Hepatic stellate cell (primary cell): ENCODE results near the gene ZNHIT6.

ENCODE experiments used
- DNase-seq: peaks from one replicate; pipeline ENCODE4 v3.0.0; 2011; ENCODE audit warnings: low spot score

ZNHIT6 gene

GRCh38 chr1:85616736-85617135, 91.5 kb downstream of the ZNHIT6 start:
- DNase-seq: no peak

GRCh38 chr1:85616364-85616705, 91.9 kb downstream of the ZNHIT6 start:
- no peak for DNase-seq

DNA sequence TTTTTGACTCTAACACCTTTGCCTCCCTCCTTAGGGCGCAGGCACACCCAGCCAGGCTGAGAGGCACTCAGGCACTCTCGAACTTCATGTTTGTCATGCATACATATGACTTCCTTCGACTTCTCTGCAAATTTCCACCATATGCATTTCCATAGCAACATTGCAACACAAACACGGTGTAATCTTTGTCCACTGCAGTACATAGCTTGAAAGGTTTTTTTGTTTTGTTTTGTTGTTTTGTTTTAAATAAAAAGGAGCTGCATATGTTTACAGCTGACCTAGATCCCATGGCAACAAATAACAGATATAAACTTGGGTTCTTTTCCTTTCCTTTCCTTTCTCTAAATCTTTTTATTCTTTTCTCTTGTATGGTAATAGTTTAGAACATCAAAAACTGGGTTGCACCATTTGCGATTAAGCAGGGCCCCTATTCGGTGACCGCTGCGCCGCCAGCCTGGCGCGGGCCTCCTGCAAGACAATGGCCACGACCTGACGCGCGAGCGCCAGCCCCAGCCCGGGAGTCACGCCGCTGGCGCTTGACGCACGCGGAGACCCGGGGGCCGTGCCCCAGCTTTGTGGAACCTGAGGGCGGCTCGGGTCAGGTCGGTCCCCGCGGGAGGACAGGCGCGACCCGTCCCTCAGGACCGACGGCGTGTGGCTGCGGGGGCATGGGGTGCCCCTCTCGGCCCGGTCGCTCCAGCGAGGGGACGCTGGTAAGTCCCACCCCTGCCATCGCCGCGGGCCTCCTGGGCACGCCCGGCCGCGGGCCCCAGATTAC, 92.5 kb downstream of the ZNHIT6 start:
- DNase-seq: no peak

DNA sequence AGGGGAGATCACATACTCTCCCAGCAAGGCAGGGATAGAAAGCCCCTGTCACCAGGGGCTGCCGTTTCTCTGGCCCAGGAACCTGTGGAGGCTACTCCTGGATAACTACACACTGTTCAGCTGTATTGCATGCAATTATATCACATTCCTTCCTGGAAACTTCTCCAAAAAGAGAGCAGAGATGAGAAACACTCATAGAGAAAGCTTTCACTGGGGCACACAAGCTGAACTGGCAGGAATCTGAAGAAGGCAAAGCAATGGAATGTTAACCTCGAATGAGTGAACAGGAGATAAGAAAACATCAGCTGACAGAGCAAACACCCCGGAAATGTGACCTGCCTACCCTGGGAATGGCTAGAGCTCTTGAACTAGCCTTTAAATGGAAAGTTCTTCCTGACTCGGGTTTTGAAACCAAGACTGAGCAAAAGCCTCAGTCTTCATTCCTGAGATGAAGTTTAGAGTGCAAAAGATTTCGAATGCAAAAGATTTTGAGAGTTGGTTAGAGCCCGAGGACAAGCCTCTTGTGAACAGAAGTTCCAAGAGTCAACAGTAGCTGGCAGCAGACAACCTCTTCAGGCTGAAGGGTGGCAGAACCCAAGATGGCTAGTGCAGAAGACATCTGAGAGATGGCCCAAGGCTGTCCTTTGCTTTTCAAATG, 95.4 kb downstream of the ZNHIT6 start:
- DNase-seq: peak; percentile 83

DNA sequence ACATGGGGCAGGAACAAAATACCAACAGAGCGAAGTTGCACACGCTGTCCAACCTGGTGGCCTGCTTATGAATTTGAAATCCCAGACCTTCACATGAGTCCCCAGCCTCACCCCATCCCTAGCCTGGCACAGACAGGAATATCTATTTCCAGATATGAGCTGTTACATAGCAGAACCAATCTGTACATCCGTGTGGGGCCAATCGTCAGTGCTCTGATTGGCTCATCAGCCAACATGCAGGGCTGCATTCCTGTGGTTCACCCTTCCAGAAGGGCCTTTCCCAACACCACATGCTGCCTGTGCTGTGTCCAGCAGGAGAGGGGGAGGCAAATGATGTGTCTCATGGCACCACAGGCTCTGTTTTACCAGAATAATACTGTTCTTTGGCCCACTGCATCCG, 96.4 kb downstream of the ZNHIT6 start:
- peak; percentile 85 for DNase-seq

DNA sequence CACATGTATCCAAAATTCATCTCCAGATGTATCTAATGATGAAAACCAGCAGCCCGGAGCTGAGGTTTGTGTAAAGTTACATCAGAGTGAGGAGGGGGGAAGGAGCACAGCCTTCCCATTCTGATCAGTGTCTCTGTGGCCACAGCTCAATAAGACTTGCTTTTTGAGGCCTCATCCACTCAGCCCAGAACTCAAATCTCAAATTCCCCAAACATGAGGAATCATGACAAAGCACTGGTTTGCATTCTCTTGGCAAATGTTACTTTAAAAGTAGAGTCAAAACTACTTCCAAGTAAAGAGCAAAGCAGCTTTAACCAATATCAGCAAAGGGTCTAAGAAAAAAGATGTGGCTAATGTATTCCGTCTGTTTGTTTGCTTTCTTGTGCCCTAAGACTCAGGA, 96.8 kb downstream of the ZNHIT6 start:
- peak; percentile 39 for DNase-seq

- DNase-seq: no peak
Measured at GRCh38 chr1:85609976-85610375, 98.3 kb downstream of the ZNHIT6 start.

GRCh38 chr1:85608851-85609250, 99.4 kb downstream of the ZNHIT6 start:
- no peak for DNase-seq

DNA sequence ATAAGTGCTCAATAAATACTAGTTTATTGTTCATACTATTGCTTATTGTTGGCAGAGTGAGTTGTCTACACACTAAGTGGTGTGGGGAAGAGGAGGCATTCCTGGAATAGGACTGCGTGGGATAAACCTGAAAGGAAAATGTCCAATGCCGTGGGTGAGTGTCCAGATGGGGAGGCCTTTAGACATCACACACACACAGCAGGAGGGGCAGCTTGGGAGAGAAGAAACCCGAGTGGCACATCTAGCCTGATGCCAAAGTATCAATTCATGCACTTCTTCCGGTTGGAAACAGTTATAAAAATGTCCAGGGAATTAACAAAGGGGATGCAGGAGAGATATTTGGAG, 100.3 kb downstream of the ZNHIT6 start:
- no peak for DNase-seq

DNA sequence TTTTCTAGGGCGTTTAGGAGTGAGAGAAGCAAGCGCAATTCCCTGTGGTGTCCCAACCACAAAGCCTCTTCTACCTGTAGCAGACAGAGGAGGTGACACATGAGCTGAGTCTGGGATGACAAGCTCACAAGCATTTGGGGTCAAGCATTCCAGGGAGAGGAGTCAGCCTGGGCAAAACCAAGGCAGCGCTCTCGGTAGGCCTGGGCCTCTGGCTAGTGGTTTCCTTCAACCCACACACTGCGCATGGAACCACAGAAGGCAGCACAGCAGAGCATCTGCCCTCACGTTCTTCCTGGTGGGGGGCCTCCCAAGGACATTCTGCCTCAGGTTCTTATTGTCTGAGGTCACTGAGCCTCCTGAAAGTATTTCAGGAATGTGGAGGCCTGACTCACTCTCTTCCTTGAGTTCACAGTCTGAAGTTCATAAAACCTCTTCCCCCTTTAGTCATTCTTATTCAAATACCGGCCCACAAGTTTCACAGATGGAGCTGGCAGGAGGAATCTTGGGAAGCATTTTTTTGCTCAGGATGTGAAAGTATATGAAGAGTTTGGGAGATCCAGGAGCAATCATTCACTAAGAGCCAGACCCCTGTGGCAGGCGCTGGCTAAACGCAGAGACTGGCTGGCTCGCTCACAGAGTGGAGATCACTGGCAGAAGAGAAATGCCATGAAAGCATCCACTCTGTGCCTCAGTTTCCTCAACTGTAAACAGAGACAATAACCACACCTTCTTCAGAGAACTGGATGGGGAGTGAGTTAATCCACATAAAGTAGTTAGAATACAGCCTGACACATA, 100.9 kb downstream of the ZNHIT6 start:
- peak; percentile 79 for DNase-seq

GRCh38 chr1:85606414-85606800, 101.8 kb downstream of the ZNHIT6 start:
- no peak for DNase-seq

DNA sequence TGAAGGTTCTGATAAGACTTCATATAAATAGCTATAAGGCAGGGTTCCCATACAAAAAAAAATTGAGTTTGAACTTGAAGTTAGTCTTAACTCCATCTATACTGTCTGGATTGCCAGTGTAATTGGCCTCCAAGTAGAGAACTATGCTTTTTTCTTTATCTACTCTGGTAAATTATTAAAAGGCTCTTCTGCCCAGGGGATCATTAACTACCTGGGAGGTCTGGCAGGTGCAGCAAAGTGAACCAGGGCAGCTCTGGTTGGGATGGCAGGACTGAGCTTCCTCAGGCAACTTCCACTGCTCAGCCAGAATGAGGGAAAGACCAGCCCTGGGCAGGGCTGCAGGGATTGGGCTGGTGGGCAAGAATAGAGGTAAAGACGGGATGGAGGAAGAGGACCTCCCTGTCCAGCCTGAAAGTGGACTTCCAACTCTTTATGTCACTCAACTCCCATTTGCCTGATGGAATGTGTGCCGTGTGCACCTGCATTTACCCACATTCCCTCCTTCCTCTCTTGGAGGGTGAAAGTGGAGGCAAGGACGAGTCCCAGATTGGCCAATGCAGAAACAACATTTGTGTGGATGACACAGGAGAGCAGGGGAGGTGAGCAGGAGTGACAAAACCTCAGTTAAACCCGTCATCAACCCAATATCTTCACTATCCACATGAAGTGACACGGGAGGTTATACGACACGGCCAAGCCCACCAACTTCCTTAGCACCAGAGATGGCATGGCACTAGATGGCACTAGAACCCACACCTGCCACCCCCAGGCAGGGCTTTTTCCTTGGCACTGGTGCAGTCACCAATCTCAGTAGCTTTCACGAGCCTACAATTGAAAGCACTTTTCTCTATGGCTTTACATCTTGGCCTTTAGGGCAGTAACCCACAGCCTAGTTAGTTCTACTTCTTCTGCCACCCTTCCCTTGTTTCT, 102.5 kb downstream of the ZNHIT6 start:
- DNase-seq: no peak

DNA sequence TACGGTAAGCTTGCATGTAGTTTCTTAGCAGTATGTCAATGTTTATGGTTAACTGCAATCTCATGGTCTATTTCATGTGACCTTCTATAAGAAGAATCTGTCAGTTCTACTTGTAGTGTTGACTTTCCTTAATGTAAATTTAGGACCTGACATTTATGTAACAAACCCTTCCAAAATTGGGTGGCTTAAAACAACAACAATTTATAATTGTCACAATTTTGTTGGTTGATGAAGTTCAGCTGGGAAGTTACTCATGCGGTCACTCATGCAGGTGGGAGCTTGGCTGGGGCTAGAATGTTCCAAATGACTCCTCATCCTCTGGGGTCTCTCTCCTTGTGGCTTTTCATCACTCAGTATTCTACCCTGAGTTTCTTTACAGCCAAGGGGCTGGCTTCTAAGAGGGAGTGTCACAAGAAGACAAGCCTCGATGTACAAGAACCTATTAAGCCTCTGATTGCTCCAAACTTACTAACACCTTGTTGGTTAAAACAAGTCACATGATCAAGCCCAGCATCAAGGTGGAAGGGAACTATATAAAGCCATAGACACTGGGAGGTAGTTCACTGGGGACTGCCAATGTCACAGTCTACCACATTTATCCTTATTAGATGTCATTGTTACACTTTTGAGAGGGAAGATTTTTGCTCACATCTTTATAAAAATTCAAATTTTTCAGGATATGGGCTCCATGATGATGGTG, 103.8 kb downstream of the ZNHIT6 start:
- DNase-seq: no peak

DNA sequence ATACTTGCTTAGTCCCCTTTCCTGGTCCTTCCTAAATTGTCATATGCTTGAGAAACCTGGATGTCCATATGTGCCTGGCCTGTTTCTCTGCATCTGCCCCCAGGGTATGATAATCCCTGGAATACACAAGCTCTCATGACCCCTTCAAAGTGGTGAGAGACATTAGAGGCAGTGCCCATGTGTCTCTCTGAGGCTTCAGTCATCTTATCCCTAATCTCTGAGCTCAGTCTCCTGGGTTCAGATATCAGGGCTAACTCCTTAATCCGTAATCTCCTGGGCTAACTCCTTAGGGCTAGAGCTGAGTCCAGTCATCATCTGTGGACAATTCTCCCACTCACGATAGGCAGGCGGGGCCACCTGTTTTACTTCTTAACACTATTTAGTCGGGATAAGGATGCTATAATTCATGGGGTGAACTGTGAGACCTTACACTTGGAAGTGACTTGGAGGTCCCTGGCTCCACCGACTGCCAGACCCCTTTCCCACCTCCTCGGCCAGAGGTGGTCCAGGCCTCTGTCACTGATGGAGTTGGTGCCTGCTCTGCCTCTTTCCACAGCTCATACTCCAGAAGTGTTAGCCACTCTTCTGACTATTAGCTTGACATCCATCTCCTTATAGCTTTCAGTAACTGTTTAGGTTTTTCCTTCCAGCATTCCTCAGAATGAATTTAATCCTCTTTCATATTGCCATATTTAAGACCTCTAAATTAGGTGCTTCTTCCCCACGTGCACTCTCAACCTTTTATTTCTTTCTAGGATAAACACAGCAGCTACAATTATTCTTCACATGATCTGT, 105.0 kb downstream of the ZNHIT6 start:
- no peak for DNase-seq

DNA sequence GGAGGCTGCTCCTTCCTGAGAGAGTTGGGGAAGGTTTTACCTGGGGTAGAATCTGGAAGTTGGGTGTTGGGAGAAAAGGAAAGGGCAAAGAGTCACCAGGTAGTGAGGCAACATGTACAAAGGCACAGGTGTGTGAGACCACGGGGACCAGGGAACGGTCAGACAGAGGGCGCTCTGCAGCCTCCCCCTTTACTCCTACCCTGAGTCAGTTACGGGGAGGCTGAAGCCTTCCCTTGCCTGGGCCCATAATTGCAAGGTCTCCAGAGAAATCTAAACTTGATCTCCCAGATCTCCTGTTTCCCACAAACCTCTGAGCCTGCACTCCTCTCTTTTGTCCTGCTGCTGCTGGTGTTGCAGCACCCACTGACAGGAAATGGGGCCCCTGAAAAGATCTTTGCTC, 105.7 kb downstream of the ZNHIT6 start:
- DNase-seq: no peak

GRCh38 chr1:85601901-85602300, 106.3 kb downstream of the ZNHIT6 start:
- no peak for DNase-seq

GRCh38 chr1:85599681-85600080, 108.6 kb downstream of the ZNHIT6 start:
- DNase-seq: no peak
